ENCODE results near the gene PARN.

Gene PARN

DNA sequence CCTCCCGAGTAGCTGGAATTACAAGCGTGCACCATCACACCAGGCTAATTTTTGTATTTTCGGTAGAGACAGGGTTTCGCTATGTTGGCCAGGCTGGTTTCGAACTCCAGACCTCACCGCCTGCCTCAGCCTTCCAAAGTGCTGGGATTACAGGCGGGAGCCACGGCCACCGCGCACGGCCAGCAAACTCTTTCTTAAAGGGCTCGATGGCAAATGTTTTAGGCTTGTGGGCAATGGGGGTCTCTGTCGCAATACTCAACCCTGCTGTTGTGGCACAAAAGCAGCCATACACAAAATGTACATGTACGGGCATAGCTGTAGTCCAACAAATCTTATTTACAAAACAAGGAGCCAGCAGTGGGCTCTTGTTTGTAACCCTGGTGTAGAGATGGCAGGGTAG lies 18.4 kb downstream of the PARN start:
- H3K4me1 ChIP-seq (ENCODE audit: control insufficient read depth, insufficient read depth, low read length), result no peaks in the 10 kb centered on the region
- no peak overlapping the region for H3K4me3 ChIP-seq (ENCODE audit: low read depth, low read length)
- ChIA-PET POLR2A (no interaction called here), CTCF (no interaction called here)
- peaks cover 64 to 85% of the 10 kb centered on the region in 2 experiments for H3K36me3 ChIP-seq (ENCODE audit: control insufficient read depth in 2 of 2, insufficient read depth in 1 of 2, low read length in 2 of 2)
- H3K9me3 ChIP-seq (ENCODE audit: control insufficient read depth, insufficient read depth, low read depth, low read length), result no peaks in the 10 kb centered on the region
- no peak for TF ChIP-seq ZNF184 (tag by site-specific recombination; IDR thresholded peaks at IDR 0.05)
- TF ChIP-seq ZNF558 (tag by site-specific recombination; IDR thresholded peaks at IDR 0.05), result no peak
- no peak for TF ChIP-seq MYNN (tag by site-specific recombination; IDR thresholded peaks at IDR 0.05; ENCODE audit: borderline replicate concordance)
- TF ChIP-seq ZNF600 (tag by site-specific recombination; IDR thresholded peaks at IDR 0.05), result no peak
- TF ChIP-seq KLF10 (tag by site-specific recombination; IDR thresholded peaks at IDR 0.05), result no peak
- TF ChIP-seq, protein P1, sequence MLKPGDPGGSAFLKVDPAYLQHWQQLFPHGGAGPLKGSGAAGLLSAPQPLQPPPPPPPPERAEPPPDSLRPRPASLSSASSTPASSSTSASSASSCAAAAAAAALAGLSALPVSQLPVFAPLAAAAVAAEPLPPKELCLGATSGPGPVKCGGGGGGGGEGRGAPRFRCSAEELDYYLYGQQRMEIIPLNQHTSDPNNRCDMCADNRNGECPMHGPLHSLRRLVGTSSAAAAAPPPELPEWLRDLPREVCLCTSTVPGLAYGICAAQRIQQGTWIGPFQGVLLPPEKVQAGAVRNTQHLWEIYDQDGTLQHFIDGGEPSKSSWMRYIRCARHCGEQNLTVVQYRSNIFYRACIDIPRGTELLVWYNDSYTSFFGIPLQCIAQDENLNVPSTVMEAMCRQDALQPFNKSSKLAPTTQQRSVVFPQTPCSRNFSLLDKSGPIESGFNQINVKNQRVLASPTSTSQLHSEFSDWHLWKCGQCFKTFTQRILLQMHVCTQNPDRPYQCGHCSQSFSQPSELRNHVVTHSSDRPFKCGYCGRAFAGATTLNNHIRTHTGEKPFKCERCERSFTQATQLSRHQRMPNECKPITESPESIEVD (tag by site-specific recombination; IDR thresholded peaks at IDR 0.05), result no peak
- no peak for TF ChIP-seq ZFP41 (tag by site-specific recombination; IDR thresholded peaks at IDR 0.05; ENCODE audit: borderline replicate concordance)
- TF ChIP-seq ZNF426 (tag by site-specific recombination; IDR thresholded peaks at IDR 0.05), result no peak
- no peak for TF ChIP-seq GLI4 (tag by site-specific recombination; IDR thresholded peaks at IDR 0.05)
- TF ChIP-seq, protein P2, sequence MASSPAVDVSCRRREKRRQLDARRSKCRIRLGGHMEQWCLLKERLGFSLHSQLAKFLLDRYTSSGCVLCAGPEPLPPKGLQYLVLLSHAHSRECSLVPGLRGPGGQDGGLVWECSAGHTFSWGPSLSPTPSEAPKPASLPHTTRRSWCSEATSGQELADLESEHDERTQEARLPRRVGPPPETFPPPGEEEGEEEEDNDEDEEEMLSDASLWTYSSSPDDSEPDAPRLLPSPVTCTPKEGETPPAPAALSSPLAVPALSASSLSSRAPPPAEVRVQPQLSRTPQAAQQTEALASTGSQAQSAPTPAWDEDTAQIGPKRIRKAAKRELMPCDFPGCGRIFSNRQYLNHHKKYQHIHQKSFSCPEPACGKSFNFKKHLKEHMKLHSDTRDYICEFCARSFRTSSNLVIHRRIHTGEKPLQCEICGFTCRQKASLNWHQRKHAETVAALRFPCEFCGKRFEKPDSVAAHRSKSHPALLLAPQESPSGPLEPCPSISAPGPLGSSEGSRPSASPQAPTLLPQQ (tag by site-specific recombination; IDR thresholded peaks at IDR 0.05), result no peak
- no peak for TF ChIP-seq ZNF211 (tag by site-specific recombination; IDR thresholded peaks at IDR 0.05; ENCODE audit: low read depth)
- no peak for TF ChIP-seq SALL2 (tag by site-specific recombination; IDR thresholded peaks at IDR 0.05; ENCODE audit: borderline replicate concordance)
- no peak for TF ChIP-seq TRIM28 (IDR thresholded peaks at IDR 0.05; ENCODE audit: borderline replicate concordance, low read length)
- TF ChIP-seq ZNF350 (tag by site-specific recombination; IDR thresholded peaks at IDR 0.05), result no peak
- no peak overlapping the region for H3K27ac ChIP-seq (ENCODE audit: extremely low read depth, low read depth, low read length)

DNA sequence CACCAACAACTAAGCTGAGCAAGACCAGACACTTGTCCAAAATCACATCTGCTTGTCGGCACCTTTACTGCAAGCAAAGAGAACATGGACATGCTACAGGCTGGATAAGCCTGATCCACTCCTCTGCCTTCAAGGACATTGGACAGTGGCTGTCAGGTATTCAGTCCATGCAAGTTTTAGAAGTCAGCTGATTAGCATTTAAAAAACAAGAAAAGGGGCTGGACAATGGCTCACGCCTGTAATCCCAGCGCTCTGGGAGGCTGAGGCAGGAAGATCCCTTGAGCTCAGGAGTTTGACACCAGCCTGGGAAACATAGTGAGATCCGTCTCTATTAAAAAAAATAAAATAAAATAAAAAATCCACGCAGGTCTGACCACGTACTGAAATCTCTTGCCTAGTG lies 20.3 kb downstream of the PARN start:
- CTCF ChIA-PET, result interaction anchor here (1.2 kb wide), 1 partner anchor 9 kb away, joined by 7 read pairs; no protein-coding TSS in a partner anchor
- H3K27ac ChIP-seq (ENCODE audit: extremely low read depth, low read depth, low read length), result no peak overlapping the region
- H3K4me3 ChIP-seq (ENCODE audit: low read depth, low read length), result no peak overlapping the region
- H3K9me3 ChIP-seq (ENCODE audit: control insufficient read depth, insufficient read depth, low read depth, low read length), result no peaks in the 10 kb centered on the region
- peaks cover 64 to 83% of the 10 kb centered on the region in 2 experiments for H3K36me3 ChIP-seq (ENCODE audit: control insufficient read depth in 2 of 2, insufficient read depth in 1 of 2, low read length in 2 of 2)
- TF ChIP-seq GLI2 (tag by site-specific recombination; IDR thresholded peaks at IDR 0.05; ENCODE audit: borderline replicate concordance, low read depth) (no peak), ZNF211 (tag by site-specific recombination; IDR thresholded peaks at IDR 0.05; ENCODE audit: low read depth) (no peak), ZBTB7A (tag by site-specific recombination; IDR thresholded peaks at IDR 0.05; ENCODE audit: low read depth) (no peak), ZNF561 (tag by site-specific recombination; IDR thresholded peaks at IDR 0.05; ENCODE audit: borderline replicate concordance) (no peak), SCRT1 (tag by site-specific recombination; IDR thresholded peaks at IDR 0.05; ENCODE audit: borderline replicate concordance) (no peak), ZNF391 (tag by site-specific recombination; IDR thresholded peaks at IDR 0.05; ENCODE audit: borderline replicate concordance, low read depth) (no peak), ZFHX2 (tag by site-specific recombination; conservative IDR thresholded peaks at IDR 0.05) (no peak), ZNF266 (tag by site-specific recombination; IDR thresholded peaks at IDR 0.05; ENCODE audit: low read depth) (no peak), ZNF175 (tag by site-specific recombination; IDR thresholded peaks at IDR 0.05) (no peak), ZFP41 (tag by site-specific recombination; IDR thresholded peaks at IDR 0.05; ENCODE audit: borderline replicate concordance) (no peak), ZBTB1 (tag by site-specific recombination; IDR thresholded peaks at IDR 0.05) (no peak)
- TF ChIP-seq, protein P3, sequence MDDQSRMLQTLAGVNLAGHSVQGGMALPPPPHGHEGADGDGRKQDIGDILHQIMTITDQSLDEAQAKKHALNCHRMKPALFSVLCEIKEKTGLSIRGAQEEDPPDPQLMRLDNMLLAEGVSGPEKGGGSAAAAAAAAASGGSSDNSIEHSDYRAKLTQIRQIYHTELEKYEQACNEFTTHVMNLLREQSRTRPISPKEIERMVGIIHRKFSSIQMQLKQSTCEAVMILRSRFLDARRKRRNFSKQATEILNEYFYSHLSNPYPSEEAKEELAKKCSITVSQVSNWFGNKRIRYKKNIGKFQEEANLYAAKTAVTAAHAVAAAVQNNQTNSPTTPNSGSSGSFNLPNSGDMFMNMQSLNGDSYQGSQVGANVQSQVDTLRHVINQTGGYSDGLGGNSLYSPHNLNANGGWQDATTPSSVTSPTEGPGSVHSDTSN (CRISPR knock-in tag; IDR thresholded peaks at IDR 0.05), result no peak
- POLR2A ChIA-PET, result no interaction called here
- H3K4me1 ChIP-seq (ENCODE audit: control insufficient read depth, insufficient read depth, low read length), result no peaks in the 10 kb centered on the region

All from HEK293 (cell line).